K562 (cell line): Measurements from ENCODE around the gene PARD6B. TPM values are rescaled to one million over a fixed set of nuclear protein-coding genes. Genes with fewer than 3 reads are reported as not detected.
A peak's percentile ranks its signal among the peaks of the same experiment; 100 is the strongest.

Experiments
- CREB3L1 ChIP-seq: fragments of 450-650 bp; IDR thresholded peaks from 2 replicates; pipeline ENCODE4 v1.6.1; 2014; ENCODE audit warnings: low read depth, mild to moderate bottlenecking, moderate library complexity, borderline replicate concordance
- RREB1 ChIP-seq: fragments of 250-450 bp; sonication (Bioruptor Pico); IDR thresholded peaks from 2 replicates; pipeline ENCODE4 v1.4.0; 2020
- TBP ChIP-seq: optimal IDR thresholded peaks from 2 replicates; pipeline ENCODE3; 2011; ENCODE audit warnings: low read depth, low read length, improper control_type of control experiment
- TCFL5 ChIP-seq: fragments of 250-450 bp; sonication (Bioruptor Pico); conservative IDR thresholded peaks from 2 replicates; pipeline ENCODE4 v1.6.1; 2021; ENCODE audit warnings: mild to moderate bottlenecking, moderate library complexity, matching md5 sums
- ZBTB7A ChIP-seq: IDR thresholded peaks from 2 replicates; pipeline ENCODE4 v1.6.1; 2011; ENCODE audit warnings: low read depth, mild to moderate bottlenecking, low read length, moderate library complexity, borderline replicate concordance; ENCODE audit not compliant: control insufficient read depth
- ZHX1 ChIP-seq: fragments of 150-350 bp; conservative IDR thresholded peaks from 2 replicates; pipeline ENCODE4 v1.6.1; 2014; ENCODE audit warnings: low read length
- ZNF57 ChIP-seq: fragments of 450-650 bp; formaldehyde crosslinking; IDR thresholded peaks from 2 replicates; pipeline ENCODE4 v1.4.0; 2020; ENCODE audit warnings: mild to moderate bottlenecking, moderate library complexity
- polyA plus RNA-seq, 8 experiments: library from polyadenylated mRNA; depleted of rRNA in 4 of 8; stranded (reverse) in 5 of 8; unstranded in 3 of 8; fragments of >200 nt; fragmentation: Nextera tagmentation in 2 of 8; fragmentation: Illumina TruSeq in 1 of 8; extraction: Ambion mirVana in 2 of 8; extraction: Trizol in 1 of 8; gene quantifications; 2 replicates each; pipeline versions ENCODE4 v1.2.1 to v1.2.3, GENCODE V29; 2011 to 2014; ENCODE audit warnings: inconsistent platforms in 1 of 8, missing spikeins in 1 of 8
- total RNA-seq, 7 experiments: library from RNA; depleted of rRNA in 6 of 7; stranded (reverse); fragments of >200 nt in 6 of 7; fragmentation: Illumina TruSeq in 2 of 7; extraction: Trizol in 2 of 7; gene quantifications; 2 replicates each; pipeline versions ENCODE4 v1.2.1 to v1.2.3, GENCODE V29; 2011 to 2021; ENCODE audit warnings: low replicate concordance in 1 of 7

The PARD6B gene
- total and polyA plus RNA-seq, 9 of the 15 experiments (the other 6 are each of a cell fraction or from before 2014, with no cell fraction given), result 1.7 to 12.3 (median 5.5) TPM

DNA sequence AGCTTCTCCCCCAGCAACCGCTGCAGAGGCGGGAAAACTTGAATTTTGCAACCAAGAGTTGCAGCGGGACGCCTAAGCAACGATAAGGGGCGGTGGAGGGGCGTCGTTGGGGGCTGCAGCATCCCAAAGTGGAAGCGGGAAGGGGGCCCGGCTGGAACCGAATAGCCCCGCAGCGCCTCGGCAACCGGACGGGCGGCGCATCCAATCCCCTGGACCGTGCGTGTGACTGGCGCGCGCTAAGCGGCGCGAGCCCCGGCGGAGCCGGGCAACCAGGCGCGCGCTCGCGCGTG, 670 bp upstream of the PARD6B start (continued):
- TF ChIP-seq CREB3L1 (no peak), TBP (peak; percentile 36), ZBTB7A (0 out of 2 replicates have a peak, but pooled peaks have one; percentile 64), RREB1 (CRISPR knock-in tag) (0 out of 2 replicates have a peak, but pooled peaks have one; percentile 31), TCFL5 (no peak), ZNF57 (CRISPR knock-in tag) (no peak), ZHX1 (no peak)
